Measurements from ENCODE around the gene GALNT2. TPM values are rescaled to one million over a fixed set of nuclear protein-coding genes. Genes with fewer than 3 reads are reported as not detected.
A peak's percentile ranks its signal among the peaks of the same experiment; 100 is the strongest.

Gene GALNT2
- total RNA-seq, 5 donors from 2014 or later (not counting 1 experiment from before 2014, with no cell fraction given) = 22.2 to 29.7 (median 23.5) TPM

GRCh38 chr1:230317823-230318819 lies 251.1 kb downstream of the GALNT2 start:
- CTCF ChIA-PET = no interaction called here
- POLR2A ChIA-PET = no interaction called here
- peaks cover 0 to 8% of the 10 kb centered on the region in 2 donors for H3K27me3 Mint-ChIP-seq

DNA sequence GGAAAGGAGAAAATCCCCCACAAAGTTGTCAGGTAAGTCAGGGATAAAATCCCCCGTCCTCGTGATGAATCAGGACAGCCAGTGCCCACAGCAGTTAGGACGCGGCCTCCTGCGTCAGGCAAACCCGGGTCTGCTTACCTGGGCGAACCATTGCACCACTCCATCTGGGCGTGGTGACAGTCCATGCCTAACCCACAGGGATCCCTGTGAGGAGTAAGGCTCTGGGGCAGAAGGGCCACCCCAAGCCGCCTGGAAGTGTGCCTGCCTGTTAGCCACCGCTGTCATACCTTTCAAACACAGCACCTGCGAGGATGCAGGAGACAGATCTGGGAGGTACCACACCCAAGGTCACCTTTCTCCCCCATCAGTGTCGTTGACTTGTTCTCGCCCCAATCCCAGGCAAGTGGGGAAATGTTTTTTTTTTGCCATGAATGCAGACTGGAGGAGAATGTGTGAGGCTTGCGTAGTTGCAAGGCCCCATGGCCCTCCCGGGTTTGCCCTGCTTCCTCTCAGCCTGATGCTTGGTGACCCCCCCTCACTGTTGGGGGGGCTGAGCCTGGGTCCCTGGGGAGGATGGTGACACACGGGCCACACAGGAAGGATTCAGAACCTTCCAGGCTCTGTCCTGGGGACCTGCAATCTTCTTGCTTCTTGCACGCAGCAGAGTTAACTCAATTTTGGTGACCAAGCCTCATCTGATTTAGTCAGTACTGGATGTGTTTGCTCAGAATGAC lies 252.1 kb downstream of the GALNT2 start:
- Mint-ChIP-seq H3K36me3 (no peaks in the 10 kb centered on the region), H3K27me3 (peaks cover 0 to 7% of the 10 kb centered on the region in 2 donors), H3K27ac (no peak overlapping the region), H3K9me3 (no peaks in the 10 kb centered on the region), H3K4me3 (no peak overlapping the region), H3K4me1 (no peaks in the 10 kb centered on the region)
- 91% methylated on average over 10 of the region's 17 CpGs for WGBS (ENCODE audit: insufficient coverage)
- ChIA-PET POLR2A (no interaction called here), CTCF (no interaction called here)
- ATAC-seq (replicated peaks in 1 of 4) (no peak), DNase-seq (no peak)
- Histone ChIP-seq H3K36me3 (ENCODE audit: control insufficient read depth in 2 of 2, extremely low read depth in 1 of 2, insufficient read depth in 1 of 2, low read length in 1 of 2) (no peaks in the 10 kb centered on the region), H3K9me3 (no peaks in the 10 kb centered on the region), H3K27ac (ENCODE audit: low read length) (no peak overlapping the region), H3K4me1 (ENCODE audit: control insufficient read depth in 1 of 2, extremely low read depth in 1 of 2, insufficient read depth in 2 of 2, low read length in 2 of 2) (no peaks in the 10 kb centered on the region), H3K27me3 (replicated peaks in 1 of 2; ENCODE audit: control insufficient read depth in 2 of 2, extremely low read depth in 1 of 2, insufficient read depth in 2 of 2, low read length in 1 of 2) (peaks cover 0 to 7% of the 10 kb centered on the region in 2 experiments), H3K4me3 (ENCODE audit: control insufficient read depth in 1 of 2, extremely low read depth in 1 of 2, low read length in 1 of 2) (no peak overlapping the region)

More at GRCh38 chr1:230317823-230318819, 251.1 kb downstream of the GALNT2 start:
- Mint-ChIP-seq H3K9me3 (no peaks in the 10 kb centered on the region), H3K36me3 (no peaks in the 10 kb centered on the region), H3K27ac (no peak overlapping the region), H3K4me3 (no peak overlapping the region), H3K4me1 (no peaks in the 10 kb centered on the region)
- 69% methylated on average over 11 of the region's 23 CpGs for WGBS (ENCODE audit: insufficient coverage)
- H3K4me3 ChIP-seq (ENCODE audit: control insufficient read depth in 1 of 2, extremely low read depth in 1 of 2, low read length in 1 of 2) = no peak overlapping the region
- H3K4me1 ChIP-seq (ENCODE audit: control insufficient read depth in 1 of 2, extremely low read depth in 1 of 2, insufficient read depth in 2 of 2, low read length in 2 of 2) = no peaks in the 10 kb centered on the region
- ATAC-seq (replicated peaks in 1 of 4) (peak in 1 of 4 experiments; percentile 31), DNase-seq (no peak)
- no peaks in the 10 kb centered on the region for H3K9me3 ChIP-seq
- peaks cover 0 to 7% of the 10 kb centered on the region in 2 experiments for H3K27me3 ChIP-seq (replicated peaks in 1 of 2; ENCODE audit: control insufficient read depth in 2 of 2, extremely low read depth in 1 of 2, insufficient read depth in 2 of 2, low read length in 1 of 2)
- H3K36me3 ChIP-seq (ENCODE audit: control insufficient read depth in 2 of 2, extremely low read depth in 1 of 2, insufficient read depth in 1 of 2, low read length in 1 of 2) = no peaks in the 10 kb centered on the region
- no peak overlapping the region for H3K27ac ChIP-seq (ENCODE audit: low read length)

GRCh38 chr1:230320804-230321203 lies 253.8 kb downstream of the GALNT2 start:
- DNase-seq = no peak
- ChIA-PET CTCF (no interaction called here), POLR2A (no interaction called here)
- no peak overlapping the region for H3K27ac Mint-ChIP-seq
- Histone ChIP-seq H3K4me3 (ENCODE audit: control insufficient read depth in 1 of 2, extremely low read depth in 1 of 2, low read length in 1 of 2) (no peak overlapping the region), H3K36me3 (ENCODE audit: control insufficient read depth in 2 of 2, extremely low read depth in 1 of 2, insufficient read depth in 1 of 2, low read length in 1 of 2) (no peaks in the 10 kb centered on the region), H3K27me3 (replicated peaks in 1 of 2; ENCODE audit: control insufficient read depth in 2 of 2, extremely low read depth in 1 of 2, insufficient read depth in 2 of 2, low read length in 1 of 2) (peaks cover 0 to 2% of the 10 kb centered on the region in 2 experiments), H3K9me3 (no peaks in the 10 kb centered on the region), H3K27ac (ENCODE audit: low read length) (no peak overlapping the region), H3K4me1 (ENCODE audit: control insufficient read depth in 1 of 2, extremely low read depth in 1 of 2, insufficient read depth in 2 of 2, low read length in 2 of 2) (no peaks in the 10 kb centered on the region)
- no peak for ATAC-seq (replicated peaks in 1 of 4)
- H3K27me3 Mint-ChIP-seq = peaks cover 0 to 7% of the 10 kb centered on the region in 2 donors
- no peak overlapping the region for H3K4me3 Mint-ChIP-seq
- H3K9me3 Mint-ChIP-seq = no peaks in the 10 kb centered on the region
- 60% methylated on average over 4 of the region's 4 CpGs for WGBS (ENCODE audit: insufficient coverage)
- no peaks in the 10 kb centered on the region for H3K4me1 Mint-ChIP-seq
- H3K36me3 Mint-ChIP-seq = no peaks in the 10 kb centered on the region

DNA sequence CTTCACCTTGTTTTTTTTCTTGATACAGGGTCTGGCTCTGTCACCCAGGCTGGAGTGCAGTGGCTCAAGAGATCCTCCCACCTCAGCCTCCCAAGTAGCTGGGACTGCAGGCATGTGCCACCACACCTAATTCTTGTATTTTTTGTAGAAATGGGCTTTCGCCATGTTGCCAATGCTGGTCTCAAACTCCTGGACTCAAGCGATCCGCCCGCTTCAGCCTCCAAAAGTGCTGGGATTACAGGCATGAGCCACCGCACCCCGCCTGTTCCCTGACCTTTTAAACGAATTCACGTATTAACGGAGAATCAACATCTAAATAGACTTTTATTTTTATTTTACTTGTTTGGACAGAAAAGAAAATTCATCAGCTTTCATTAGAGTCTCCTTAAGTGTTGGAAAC lies 254.3 kb downstream of the GALNT2 start:
- Mint-ChIP-seq H3K36me3 (no peaks in the 10 kb centered on the region), H3K27ac (no peak overlapping the region), H3K27me3 (peaks cover 0 to 7% of the 10 kb centered on the region in 2 donors), H3K9me3 (no peaks in the 10 kb centered on the region), H3K4me3 (no peak overlapping the region), H3K4me1 (no peaks in the 10 kb centered on the region)
- ChIA-PET CTCF (no interaction called here), POLR2A (no interaction called here)
- DNase-seq (no peak), ATAC-seq (replicated peaks in 1 of 4) (no peak)
- peaks cover 0 to 2% of the 10 kb centered on the region in 2 experiments for H3K27me3 ChIP-seq (replicated peaks in 1 of 2; ENCODE audit: control insufficient read depth in 2 of 2, extremely low read depth in 1 of 2, insufficient read depth in 2 of 2, low read length in 1 of 2)
- no peaks in the 10 kb centered on the region for H3K36me3 ChIP-seq (ENCODE audit: control insufficient read depth in 2 of 2, extremely low read depth in 1 of 2, insufficient read depth in 1 of 2, low read length in 1 of 2)
- no peaks in the 10 kb centered on the region for H3K9me3 ChIP-seq
- H3K27ac ChIP-seq (ENCODE audit: low read length) = no peak overlapping the region
- no peak overlapping the region for H3K4me3 ChIP-seq (ENCODE audit: control insufficient read depth in 1 of 2, extremely low read depth in 1 of 2, low read length in 1 of 2)
- 100% methylated on average over 3 of the region's 9 CpGs for WGBS (ENCODE audit: insufficient coverage)
- no peaks in the 10 kb centered on the region for H3K4me1 ChIP-seq (ENCODE audit: control insufficient read depth in 1 of 2, extremely low read depth in 1 of 2, insufficient read depth in 2 of 2, low read length in 2 of 2)

GRCh38 chr1:230321741-230322420 lies 254.8 kb downstream of the GALNT2 start:
- H3K36me3 Mint-ChIP-seq = no peaks in the 10 kb centered on the region
- H3K9me3 Mint-ChIP-seq = no peaks in the 10 kb centered on the region
- ChIA-PET POLR2A (no interaction called here), CTCF (no interaction called here)
- Histone ChIP-seq H3K36me3 (ENCODE audit: control insufficient read depth in 2 of 2, extremely low read depth in 1 of 2, insufficient read depth in 1 of 2, low read length in 1 of 2) (no peaks in the 10 kb centered on the region), H3K4me1 (ENCODE audit: control insufficient read depth in 1 of 2, extremely low read depth in 1 of 2, insufficient read depth in 2 of 2, low read length in 2 of 2) (no peaks in the 10 kb centered on the region), H3K27ac (ENCODE audit: low read length) (no peak overlapping the region), H3K9me3 (no peaks in the 10 kb centered on the region), H3K27me3 (replicated peaks in 1 of 2; ENCODE audit: control insufficient read depth in 2 of 2, extremely low read depth in 1 of 2, insufficient read depth in 2 of 2, low read length in 1 of 2) (peaks cover 0 to 6% of the 10 kb centered on the region in 2 experiments), H3K4me3 (ENCODE audit: control insufficient read depth in 1 of 2, extremely low read depth in 1 of 2, low read length in 1 of 2) (no peak overlapping the region)
- H3K27me3 Mint-ChIP-seq = peaks cover 0 to 10% of the 10 kb centered on the region in 2 donors
- no peak overlapping the region for H3K27ac Mint-ChIP-seq
- H3K4me3 Mint-ChIP-seq = no peak overlapping the region
- no peaks in the 10 kb centered on the region for H3K4me1 Mint-ChIP-seq
- DNase-seq = no peak
- no peak for ATAC-seq (replicated peaks in 1 of 4)
- 81% methylated on average over 16 of the region's 18 CpGs for WGBS (ENCODE audit: insufficient coverage)

DNA sequence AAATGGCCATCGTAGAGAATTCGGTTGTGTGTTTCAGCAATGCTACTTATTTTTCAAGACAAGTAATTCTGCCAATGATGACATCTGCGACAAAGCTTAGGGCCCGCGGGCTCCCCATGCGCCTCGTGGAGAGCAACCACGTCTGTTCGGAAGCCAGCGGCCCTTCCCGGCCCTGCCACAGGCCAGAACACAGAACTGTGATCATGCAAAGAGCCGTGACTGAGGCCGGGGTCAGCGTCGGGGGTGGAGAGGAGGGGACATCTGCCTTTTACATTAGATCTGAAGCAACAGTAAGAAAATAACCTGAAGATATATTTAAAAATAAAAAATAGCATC lies 255.4 kb downstream of the GALNT2 start:
- 89% methylated on average over 5 of the region's 15 CpGs for WGBS (ENCODE audit: insufficient coverage)
- Mint-ChIP-seq H3K36me3 (no peaks in the 10 kb centered on the region), H3K9me3 (no peaks in the 10 kb centered on the region), H3K27me3 (peaks cover 0 to 11% of the 10 kb centered on the region in 2 donors), H3K4me3 (no peak overlapping the region), H3K27ac (no peak overlapping the region), H3K4me1 (no peaks in the 10 kb centered on the region)
- DNase-seq = no peak
- POLR2A ChIA-PET = no interaction called here
- peaks cover 0 to 9% of the 10 kb centered on the region in 2 experiments for H3K27me3 ChIP-seq (replicated peaks in 1 of 2; ENCODE audit: control insufficient read depth in 2 of 2, extremely low read depth in 1 of 2, insufficient read depth in 2 of 2, low read length in 1 of 2)
- H3K27ac ChIP-seq (ENCODE audit: low read length) = no peak overlapping the region
- ATAC-seq (replicated peaks in 1 of 4) = no peak
- no peaks in the 10 kb centered on the region for H3K4me1 ChIP-seq (ENCODE audit: control insufficient read depth in 1 of 2, extremely low read depth in 1 of 2, insufficient read depth in 2 of 2, low read length in 2 of 2)
- CTCF ChIA-PET = no interaction called here
- H3K36me3 ChIP-seq (ENCODE audit: control insufficient read depth in 2 of 2, extremely low read depth in 1 of 2, insufficient read depth in 1 of 2, low read length in 1 of 2) = no peaks in the 10 kb centered on the region
- no peaks in the 10 kb centered on the region for H3K9me3 ChIP-seq
- no peak overlapping the region for H3K4me3 ChIP-seq (ENCODE audit: control insufficient read depth in 1 of 2, extremely low read depth in 1 of 2, low read length in 1 of 2)

All from T-cell (primary cell).